ENCODE data around the gene AIFM3.

DNA sequence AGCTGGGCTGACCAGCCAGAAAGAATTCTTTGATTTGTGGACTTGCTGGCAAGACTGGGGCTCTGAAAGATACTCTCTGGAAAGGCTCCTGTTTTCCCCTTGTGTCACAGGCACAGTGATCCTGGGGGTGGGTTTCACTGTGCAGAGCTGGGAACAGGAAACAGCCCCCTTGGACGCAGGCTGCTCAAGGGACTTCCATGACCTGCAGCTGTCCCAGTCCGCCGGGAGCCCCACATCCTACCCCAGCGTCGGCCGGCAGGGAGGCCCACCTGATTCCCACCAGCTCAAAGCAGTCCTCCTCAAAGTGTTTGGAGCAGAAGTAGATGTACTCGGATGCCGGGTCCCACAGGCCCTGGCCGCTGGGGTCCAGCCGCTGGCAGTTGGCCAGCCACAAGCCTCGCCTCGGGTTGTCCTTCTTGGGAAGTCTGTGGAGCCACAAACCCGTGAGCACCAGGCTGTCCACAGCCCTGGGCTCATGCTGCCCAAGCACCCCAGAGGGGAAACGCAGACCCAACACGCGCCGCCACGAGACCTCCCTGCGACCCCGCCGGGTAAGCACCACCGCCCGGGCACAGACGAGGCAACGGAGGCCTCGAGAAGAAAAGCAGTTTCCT lies 34.0 kb downstream of the AIFM3 start:
- TF ChIP-seq HNF4G (IDR thresholded peaks at IDR 0.05): no peak
- TF ChIP-seq, protein P1, sequence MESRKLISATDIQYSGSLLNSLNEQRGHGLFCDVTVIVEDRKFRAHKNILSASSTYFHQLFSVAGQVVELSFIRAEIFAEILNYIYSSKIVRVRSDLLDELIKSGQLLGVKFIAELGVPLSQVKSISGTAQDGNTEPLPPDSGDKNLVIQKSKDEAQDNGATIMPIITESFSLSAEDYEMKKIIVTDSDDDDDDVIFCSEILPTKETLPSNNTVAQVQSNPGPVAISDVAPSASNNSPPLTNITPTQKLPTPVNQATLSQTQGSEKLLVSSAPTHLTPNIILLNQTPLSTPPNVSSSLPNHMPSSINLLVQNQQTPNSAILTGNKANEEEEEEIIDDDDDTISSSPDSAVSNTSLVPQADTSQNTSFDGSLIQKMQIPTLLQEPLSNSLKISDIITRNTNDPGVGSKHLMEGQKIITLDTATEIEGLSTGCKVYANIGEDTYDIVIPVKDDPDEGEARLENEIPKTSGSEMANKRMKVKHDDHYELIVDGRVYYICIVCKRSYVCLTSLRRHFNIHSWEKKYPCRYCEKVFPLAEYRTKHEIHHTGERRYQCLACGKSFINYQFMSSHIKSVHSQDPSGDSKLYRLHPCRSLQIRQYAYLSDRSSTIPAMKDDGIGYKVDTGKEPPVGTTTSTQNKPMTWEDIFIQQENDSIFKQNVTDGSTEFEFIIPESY (IDR thresholded peaks at IDR 0.05): no peak

All from liver (tissue), 2 donors.